PC-9 (cell line): Measurements from ENCODE around the gene MCIDAS.

Experiments
- EZH2 ChIP-seq: fragments of 200-600 bp; sonication (generic); IDR thresholded peaks from 2 replicates; pipeline ENCODE4 v1.8.0; 2017; ENCODE audit warnings: antibody characterized with exemption, low read depth
- TF ChIP-seq, protein P1 (sequence below): fragments of 200-600 bp; sonication (generic); conservative IDR thresholded peaks from 2 replicates; pipeline ENCODE4 v1.6.1; 2017; ENCODE audit warnings: mixed run types, antibody characterized with exemption, mild to moderate bottlenecking, moderate library complexity

DNA sequence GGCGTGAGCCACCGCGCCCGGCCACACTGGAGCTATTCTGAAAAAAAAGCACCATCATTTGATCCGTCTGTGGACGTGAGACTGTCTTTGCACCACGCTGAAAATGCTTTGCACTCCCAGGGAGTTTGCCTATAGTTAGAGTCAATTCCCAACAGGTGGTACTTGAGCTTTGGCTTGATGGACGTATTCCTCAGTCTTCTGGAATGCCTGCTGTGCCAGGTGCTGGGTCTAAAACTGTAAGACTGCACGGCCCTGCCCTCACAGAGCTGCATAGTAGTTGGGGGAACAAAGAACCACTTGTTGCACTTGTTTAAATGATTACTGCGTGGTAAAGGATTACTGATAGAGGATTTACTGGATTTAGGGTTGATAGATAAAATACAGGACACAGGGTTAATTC is 9.7 kb upstream of the MCIDAS start:
- TF ChIP-seq, protein P1, sequence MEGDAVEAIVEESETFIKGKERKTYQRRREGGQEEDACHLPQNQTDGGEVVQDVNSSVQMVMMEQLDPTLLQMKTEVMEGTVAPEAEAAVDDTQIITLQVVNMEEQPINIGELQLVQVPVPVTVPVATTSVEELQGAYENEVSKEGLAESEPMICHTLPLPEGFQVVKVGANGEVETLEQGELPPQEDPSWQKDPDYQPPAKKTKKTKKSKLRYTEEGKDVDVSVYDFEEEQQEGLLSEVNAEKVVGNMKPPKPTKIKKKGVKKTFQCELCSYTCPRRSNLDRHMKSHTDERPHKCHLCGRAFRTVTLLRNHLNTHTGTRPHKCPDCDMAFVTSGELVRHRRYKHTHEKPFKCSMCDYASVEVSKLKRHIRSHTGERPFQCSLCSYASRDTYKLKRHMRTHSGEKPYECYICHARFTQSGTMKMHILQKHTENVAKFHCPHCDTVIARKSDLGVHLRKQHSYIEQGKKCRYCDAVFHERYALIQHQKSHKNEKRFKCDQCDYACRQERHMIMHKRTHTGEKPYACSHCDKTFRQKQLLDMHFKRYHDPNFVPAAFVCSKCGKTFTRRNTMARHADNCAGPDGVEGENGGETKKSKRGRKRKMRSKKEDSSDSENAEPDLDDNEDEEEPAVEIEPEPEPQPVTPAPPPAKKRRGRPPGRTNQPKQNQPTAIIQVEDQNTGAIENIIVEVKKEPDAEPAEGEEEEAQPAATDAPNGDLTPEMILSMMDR, result no peak
- no peak for TF ChIP-seq EZH2
